NOMO-1 treated with dmso at 0.1 percent for 144 hours (cell line): ENCODE results near the gene CTF1.
A peak's percentile ranks its signal among the peaks of the same experiment; 100 is the strongest.
"Not testable (repeated sequence)": the region's sequence is repeated elsewhere in the genome, so short reads cannot be mapped to it uniquely, and the experiment has no call there.

Experiments
- DNase-seq: peaks from one replicate; lab custom pipeline; 2025; ENCODE audit not compliant: unreplicated experiment; lab: John Stamatoyannopoulos, UW

Gene CTF1, protein sequence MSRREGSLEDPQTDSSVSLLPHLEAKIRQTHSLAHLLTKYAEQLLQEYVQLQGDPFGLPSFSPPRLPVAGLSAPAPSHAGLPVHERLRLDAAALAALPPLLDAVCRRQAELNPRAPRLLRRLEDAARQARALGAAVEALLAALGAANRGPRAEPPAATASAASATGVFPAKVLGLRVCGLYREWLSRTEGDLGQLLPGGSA

DNA sequence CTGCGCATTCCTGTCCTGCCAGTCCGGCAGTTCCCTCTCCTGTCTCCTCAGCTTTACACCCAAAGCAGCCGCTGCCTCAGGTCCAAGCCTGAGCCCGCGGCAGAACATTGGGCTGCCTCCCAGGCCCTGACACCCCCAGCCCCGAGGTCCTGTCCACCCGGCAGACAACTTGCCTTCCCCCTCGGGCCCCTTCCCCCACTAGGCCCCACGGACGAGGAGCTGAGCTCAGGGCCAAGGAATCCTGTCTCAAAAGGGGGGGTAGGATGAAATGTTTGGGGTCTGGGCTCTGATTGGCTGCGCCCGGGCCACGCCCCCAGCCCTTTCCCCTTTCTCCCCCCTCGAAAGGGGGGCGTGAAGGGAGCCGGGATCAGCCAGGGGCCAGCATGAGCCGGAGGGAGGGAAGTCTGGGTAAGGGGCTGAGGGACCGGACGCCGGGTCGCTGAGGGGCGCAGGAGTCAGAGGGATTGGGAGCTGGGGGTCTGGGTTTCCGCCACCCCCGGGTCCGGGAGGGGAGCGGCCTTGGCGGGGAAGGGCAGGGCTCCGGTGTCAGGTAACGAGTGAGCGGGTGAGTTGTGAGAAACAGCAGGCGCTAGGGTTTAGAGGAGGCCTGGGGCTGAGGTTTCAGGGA is at the start of gene CTF1:
CTF1 (plus strand) TSS at position 354 of the 628 bp plus-strand sequence; CDS start at position 384, 30 bp downstream.
- DNase-seq: no peak

DNA sequence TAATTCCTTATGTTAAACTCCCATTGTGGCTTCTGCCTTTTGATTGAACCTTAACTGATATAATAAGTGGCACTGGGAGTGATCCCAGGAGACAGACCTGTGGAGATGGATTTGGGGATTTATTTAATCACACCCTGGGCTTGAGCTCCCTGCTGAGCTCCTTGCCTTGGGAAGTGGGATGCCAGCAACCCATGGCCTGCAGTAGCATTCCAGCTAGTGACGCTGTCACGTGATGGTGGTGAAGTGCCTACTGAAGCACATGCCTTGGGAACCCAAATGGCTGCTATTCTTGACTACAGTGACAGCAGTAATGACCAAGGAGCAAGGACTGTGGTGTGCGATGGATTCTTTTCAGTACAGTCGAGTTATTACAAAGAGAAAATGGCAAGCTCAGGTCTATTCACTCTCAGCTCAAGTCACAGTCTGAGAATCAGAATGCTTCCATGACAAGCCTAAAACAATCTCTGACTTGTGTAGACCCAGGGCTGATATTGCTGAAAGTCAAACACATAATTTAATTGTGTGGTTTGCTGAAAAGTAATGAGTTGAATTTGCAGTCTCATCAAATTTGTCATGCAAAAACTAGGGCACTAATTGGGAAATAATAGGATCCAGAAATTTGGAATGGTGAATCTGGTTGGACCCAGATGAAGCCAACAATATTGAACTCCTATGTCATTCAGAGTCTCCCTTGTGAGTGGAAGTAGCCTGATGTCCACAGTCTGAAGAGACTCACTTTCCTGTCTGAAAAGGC is 49.6 kb upstream of the CTF1 start:
- no peak for DNase-seq

DNA sequence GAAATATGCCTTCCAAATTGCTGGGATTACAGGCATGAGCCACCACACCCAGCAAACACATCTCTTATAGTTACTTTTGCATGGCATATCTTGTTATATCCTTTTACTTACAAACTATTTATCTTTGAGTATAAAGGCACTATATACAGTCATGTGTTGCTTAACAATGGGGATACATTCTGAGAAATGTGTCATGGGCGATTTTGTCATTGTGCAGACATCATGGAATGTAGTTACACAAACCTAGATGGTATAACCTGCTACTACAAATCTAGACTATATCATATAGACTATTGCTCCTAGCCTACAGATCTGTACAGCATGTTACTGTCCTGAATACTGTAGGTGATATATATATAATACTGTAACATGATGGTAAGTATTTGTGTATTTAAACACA is 46.2 kb upstream of the CTF1 start:
- no peak for DNase-seq

DNA sequence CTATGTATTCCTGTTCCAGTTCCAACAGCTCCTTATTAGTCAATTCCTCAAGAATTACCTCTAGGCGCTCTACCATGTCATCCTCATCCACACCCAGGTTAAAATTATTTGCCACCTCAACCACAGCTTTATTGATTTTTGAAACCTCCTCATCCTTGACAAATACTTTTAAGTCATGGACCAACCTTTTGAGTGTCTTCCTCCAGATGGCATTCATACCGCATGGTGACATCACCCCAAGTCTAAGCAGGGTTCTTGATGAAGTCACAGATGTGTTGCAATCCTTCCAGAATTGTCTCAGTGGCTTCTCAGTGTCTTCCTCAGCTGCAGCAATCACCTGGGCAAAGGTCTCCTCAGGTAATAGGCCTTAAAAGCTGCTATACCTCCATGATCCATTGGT is 42.7 kb upstream of the CTF1 start:
- DNase-seq: no peak

DNA sequence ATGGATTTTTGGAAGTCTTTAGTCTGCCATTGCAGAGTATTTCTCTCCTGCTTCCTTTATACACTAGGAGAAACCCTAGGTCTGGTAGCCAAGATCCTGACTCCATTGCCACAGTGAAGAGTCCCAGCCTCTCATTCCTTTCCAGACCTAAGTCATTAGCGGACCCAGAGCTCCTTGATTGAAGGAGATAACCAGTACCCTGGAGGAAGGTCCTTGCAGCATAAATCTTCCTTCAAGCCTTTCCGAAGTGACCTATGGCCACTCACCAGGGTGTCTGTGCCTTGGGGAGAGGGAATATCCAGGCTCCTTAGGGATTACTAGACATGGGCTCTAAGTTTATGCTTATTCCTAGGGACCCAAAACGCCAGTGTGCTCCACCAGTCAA is 38.3 kb upstream of the CTF1 start:
- no peak for DNase-seq

DNA sequence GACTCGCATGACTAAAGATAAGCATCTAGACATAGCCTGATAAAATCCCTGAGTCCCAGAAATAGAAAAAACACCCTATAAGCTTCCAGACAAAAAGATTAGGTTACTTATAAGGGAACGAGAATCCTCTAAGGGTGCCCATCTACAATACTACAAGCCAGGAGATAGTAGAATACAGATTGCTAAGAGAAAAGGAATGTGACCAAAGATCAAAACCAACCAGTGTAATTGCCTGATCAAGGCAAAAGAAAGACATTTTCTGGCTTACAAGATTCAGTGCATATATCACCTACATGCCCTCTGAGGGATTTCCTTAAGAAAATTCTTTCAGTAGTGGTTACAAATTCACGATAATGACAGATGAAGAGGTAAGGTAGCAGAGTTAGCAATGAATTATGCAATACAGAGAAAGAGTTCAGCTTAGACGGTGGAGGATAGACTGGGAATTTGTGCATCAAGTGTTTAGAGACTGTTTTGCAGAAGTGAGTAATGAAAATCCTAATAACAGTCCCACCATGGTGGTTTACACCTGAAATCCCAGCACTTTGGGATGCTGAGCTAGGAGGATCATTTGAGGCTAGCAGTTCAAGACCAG is 37.5 kb upstream of the CTF1 start:
- DNase-seq: no peak

DNA sequence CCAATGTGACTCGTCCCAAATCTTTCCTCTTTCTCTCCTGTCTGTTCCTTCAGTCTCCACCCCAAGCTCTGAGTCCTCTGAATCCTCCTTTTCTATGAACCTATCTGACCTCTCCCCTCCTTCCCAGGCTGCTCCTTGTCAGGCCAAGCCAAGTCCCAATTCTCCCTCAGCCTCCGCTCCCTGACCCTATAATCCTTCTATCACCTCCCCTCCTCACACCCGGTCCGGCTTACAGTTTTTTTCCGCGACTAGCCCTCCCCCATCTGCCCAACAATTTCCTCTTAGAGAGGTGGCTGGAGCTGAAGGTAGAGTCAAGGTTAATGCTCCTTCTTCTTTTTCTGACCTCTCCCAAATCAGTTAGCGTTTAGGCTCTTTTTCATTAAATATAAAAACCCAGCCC is 35.7 kb upstream of the CTF1 start:
- not testable (repeated sequence) for DNase-seq

DNA sequence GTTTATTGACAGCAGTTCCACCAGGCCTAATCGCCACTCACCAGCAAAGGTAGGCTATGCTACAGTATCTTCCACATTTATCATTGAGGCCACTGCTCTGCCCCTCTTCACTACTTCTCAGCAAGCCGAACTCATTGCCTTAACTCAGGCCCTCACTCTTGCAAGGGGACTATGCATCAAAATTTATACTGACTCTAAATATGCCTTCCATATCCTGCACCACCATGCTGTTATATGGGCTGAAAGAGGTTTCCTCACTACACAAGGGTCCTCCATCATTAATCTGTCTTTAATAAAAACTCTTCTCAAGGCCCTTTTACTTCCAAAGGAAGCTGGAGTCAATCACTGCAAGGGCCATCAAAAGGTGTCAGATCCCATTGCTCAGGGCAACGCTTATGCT is 33.2 kb upstream of the CTF1 start:
- not testable (repeated sequence) for DNase-seq

DNA sequence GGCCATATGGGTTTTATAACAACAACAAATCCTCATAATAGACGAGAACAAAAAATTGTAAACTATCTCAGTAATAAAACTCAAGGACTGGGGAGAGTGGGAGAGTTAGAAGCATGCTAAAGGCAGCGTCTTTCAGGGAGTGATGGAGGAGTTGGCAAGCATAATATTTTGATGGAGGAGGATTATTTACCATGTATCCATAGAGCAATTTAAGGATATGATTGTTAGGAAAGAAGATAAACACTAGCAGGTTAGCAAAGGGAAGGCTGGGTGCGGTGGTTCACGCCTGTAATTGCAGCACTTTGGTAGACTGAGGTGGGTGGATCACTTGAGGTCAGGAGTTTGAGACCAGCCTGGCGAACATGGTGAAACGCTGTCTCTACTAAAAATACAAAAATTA is 30.4 kb upstream of the CTF1 start:
- no peak for DNase-seq

DNA sequence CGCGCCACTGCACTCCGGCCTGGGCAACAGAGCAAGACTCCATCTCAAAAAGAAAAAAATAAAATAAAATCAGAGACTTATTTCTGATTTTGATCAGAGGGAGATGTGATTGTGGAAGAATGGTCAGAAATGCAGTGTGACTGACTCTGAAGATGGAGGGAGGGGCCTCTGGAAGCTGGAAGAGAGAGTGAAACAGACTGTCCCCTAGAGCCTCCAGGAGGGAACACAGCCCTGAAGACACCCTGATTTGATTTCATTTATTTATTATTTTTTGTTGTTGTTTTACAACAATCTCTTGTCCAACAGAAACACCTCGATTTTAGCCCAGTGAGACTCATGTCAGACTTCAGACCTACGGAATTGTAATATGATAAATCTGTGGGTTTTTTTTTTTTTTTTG is 28.7 kb upstream of the CTF1 start:
- DNase-seq: no peak

DNA sequence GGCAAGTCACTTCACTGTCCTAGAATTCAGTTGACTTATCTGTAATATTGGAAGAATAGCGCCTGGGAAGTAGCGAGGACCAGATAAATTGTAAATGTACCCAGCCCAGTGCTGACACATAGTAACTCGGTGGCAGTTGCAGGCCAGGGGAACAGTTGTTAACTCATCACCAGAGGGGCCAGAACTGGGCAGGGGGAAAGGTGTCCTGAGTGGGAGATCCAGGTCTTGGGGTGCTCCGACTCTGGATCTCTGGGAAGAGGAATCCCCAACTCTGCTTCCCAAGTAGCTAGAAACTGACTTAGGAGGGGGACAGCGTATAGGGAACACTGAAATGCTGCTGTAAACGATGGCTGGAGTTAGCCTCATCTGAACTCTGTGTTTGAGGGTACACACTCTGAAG is 25.5 kb upstream of the CTF1 start:
- DNase-seq: no peak

DNA sequence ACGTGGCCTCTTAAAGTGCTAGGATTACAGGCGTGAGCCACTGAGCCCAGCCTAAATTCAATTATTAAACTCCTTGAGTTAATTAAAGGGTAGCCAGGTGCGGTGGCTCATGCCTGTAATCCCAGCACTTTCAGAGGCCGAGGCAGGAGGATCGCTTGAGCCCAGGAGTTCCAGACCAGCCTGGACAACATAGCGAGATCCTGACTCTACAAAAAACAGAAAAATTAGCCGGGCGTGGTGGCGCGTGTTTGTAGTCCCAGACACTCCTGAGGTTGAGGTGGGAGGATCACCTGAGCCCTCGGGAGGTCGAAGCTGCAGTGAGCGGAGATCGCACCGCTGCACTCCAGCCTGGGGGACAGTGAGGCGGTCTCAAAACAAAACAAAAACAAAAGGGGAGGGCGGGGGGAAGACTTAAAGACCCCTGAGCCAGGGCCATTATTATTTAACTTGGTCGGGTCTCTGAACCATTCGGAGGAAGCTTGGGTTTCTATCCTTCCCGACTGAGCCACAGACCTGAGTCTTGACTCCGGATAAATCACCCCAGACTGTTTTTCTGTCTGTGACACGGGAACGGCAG is 22.1 kb upstream of the CTF1 start:
- no peak for DNase-seq

DNA sequence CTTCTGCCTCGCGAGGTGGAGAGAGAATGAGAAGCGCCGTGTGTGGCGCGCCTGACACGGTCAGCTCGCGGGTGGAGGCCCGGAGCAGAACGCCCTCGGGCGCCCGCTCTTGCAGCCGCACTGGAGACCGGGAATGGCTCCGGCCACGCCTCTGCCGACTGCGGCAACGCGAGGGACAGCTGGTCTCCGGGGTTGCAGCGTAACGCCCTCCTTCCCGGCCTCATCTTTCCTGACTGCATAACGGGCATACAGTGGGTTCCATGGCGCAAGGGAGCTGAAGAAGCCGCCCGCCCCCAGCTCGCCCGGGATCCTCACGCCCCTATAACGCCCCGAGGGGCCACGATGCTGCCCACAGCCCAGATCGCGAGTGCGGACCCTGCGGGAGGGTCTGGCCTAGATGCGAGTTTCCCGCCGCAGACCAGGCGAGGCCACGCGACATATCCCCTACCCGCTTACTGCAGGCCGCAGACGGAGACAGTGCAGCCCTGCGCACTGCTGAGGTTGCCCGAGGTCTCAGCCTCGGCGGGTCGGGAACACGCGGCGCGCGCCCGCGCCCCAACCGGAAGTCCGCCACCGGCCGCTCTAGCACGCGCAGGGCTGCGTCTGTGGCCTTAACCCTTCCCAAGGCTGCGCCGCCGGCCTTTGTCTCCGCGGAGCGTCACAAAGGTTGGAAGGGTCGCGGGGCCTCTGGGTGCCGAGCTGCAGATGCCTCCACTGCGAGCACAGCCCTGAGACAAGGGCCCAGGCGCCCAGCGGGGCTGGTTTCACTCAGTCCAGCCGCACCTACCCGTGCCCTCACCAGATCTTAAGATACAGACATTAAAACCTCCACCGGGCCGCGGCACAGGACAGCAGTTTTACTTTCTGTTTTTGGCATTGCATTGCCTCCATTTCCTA is 21.3 kb upstream of the CTF1 start:
- DNase-seq: peak; percentile 88

DNA sequence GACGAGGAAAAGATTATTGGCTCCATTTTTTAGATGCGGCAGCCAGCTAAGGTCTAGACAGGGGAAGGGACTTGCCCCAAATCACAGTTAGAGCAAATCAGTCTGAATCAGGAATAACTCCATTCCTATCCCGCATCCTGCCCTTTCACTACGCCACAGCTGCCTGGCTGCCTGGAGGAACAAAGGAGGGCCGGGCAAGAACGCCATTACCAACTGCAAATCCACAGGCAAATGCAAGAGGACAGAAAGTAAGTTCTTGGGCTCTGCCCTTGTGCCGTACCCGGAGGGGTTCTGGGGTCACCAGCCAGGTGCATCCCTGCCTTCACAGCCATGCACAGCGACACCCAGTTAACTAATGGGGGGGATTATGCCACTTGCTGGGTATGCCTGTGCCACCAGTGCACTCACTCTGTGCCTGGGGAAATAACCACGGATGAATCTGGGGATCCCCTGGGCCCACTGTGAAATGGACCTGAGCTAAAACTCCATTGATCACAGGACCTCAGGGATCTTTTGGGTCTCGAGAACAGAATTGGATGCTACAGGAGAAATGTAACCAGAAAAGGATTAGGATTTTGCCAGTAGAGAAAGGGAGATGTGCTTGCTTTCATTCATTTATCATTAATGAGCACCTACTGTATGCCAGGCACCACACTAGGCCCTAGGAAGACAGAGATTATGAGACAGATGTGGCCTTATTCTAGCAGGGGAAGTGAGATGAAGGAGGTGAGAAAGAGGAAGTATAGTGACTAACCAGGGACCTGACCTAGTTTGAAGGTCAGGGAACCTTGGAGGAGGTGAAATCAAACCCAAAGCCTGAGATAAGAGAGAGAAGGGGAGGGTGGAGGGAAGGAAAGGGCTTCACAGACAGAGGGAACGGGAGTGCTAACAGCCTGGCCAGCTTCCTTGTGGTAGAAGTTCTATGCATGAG is 20.3 kb upstream of the CTF1 start:
- DNase-seq: peak; percentile 61

DNA sequence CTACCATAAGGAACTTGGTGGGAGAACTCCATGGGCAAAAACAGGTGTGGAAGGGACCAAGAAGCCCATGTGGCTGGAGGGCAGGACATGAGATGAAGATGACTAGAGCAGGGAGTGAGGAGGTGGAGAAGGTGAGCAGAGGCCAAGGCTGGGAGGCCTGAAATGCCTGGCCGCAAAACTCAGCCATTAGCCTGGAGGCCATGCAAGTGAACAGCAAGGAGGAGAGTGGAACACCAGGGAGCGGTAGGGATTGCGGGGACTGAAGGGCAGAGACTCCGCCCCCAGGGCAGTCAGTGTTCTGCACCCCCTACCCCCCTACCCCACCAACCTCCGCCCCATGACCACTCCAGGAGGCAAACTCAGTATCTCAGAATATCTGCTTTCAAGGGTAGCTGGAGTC is 19.5 kb upstream of the CTF1 start:
- no peak for DNase-seq

DNA sequence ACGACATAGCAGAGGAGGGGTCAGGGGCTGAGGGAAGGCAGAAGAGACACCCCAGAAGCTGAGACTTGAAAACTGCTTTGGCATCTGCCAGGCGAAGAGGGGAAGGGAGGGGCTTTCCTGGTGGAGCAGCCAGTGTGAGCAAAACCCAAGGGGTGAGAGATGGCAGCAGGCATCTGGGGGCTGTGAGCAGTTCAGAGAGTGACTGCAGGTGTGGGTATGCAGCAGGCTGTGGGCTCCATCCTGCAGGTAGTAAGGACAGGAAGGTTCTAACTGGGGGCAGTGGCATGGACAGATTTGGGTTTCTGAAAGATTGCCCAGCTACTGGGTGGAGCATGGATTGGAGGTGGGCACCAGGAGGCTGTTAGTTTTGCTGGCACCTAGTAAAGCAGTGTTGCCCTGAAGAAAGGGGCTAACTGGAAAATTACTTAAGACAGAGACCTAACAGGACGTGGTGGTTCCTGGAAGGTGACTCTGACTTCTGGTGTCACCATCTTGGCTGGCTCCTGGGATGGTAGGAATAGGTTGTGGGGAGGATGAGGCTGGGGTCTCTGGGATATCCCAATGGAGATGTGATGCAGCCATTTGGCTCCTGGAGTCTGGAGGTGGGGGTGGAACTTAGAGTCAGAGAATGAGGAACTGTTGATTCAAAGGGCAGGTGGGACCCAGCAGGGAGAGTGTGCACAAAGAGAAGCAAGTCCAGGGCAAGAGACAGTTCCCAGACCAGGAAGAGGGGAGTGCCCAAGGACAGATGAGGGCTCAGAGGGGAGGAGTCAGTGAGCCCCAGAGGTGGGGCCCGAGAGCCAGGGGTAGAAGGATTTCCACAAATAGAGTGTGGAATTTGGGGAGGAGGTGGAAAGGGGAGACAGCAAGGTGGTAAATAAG is 13.7 kb upstream of the CTF1 start:
- no peak for DNase-seq

DNA sequence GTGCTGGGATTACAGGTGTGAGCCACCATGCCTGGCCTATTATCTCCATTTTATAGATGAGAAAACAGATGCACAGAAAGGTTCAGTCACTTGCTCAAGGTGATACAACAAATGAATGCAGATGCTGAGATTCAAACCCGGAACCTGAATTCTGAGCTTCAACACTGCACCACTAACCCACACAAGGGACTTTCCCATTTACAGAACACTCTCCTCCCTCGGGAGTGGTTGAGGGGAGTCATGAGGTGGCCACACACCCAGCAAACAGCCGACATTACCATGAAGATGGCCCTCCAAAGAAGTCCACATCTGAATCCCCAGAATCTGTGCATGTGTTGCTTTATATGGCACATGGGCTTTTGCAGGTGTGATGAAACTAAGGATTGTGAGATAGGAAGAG is 11.7 kb upstream of the CTF1 start:
- no peak for DNase-seq

DNA sequence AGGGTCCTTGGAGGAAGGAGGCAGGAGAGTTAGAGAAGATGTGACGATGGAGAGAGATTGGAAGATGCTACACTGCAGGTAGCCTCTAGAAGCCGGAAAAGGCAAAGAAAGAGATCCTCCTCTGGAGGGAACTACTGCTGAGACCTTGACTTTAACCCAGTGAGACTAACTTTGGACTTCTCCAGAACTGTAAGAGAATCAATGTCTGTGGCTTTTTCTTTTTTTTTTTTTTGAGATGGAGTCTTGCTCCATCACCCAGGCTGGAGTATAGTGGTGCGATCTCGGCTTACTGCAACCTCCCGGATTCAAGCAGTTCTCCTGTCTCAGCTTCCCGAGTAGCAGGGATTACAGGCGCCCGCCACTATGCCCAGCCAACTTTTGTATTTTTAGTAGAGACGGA is 11.2 kb upstream of the CTF1 start:
- no peak for DNase-seq

DNA sequence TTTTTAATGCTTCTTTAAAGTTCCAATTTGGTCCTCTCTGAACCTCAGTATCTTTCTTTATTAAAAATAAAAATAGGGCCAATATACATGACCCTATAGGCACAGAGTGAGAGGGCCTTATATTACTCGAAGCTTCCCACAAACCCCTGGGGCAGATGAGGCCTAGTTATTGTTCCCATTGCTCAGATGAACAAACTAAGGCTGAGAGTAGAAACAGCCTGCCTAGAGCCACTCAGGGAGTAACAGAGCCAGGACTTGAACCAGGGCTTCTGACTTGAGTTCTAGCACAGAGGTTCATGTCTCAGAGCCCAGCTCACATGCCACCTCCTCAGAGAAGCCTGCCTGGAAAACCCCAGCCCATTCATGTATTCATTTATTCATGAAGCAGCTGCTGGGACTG is 10.3 kb upstream of the CTF1 start:
- no peak for DNase-seq
